NT2/D1 (cell line): Measurements from ENCODE around the gene CLDN20.

ENCODE experiments used
- SUZ12 ChIP-seq: IDR thresholded peaks from 2 replicates; pipeline ENCODE4 v1.6.1; 2011; ENCODE audit not compliant: insufficient read length, insufficient read depth; ENCODE audit errors: extremely low read depth
- YY1 ChIP-seq: IDR thresholded peaks from 2 replicates; pipeline ENCODE4 v1.6.1; 2011; ENCODE audit not compliant: insufficient read length, insufficient read depth
- ZNF274 ChIP-seq: IDR thresholded peaks from 2 replicates; pipeline ENCODE4 v1.6.1; 2011; ENCODE audit warnings: mild to moderate bottlenecking, low read depth, low read length

DNA sequence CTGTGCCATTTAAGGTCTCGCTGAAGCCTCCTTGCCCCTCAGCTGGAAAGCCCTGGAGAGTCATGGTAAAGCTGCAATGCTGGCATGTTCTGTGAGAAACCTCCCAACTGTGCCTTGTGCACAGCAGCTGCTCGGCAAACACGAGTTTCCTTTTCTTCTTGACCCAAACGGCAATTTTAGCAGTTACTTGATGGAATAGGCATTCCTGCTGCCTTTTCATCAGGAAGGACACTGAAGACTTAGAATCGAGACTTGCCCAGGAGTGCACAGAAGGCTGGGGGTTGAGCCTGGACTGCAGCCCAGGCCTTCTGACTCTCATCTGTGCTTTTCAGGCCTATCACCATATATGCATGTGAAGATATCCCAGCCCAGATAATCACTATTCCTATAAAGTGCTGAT, 28.7 kb upstream of the CLDN20 start:
- TF ChIP-seq ZNF274 (no peak), YY1 (no peak), SUZ12 (no peak)
